RWPE2 (cell line): ENCODE results near the gene ITGAX.

Experiments used
- ATAC-seq: fragments of 200-7000 bp; cut with Tn5 transposase; 3 replicates; pipeline ENCODE4 v1.9.1; 2021; ENCODE audit warnings: low read depth
- DNase-seq: peaks from one replicate; pipeline ENCODE4 v3.0.0-alpha.2; 2020; ENCODE audit warnings: low spot score
- H3K27ac ChIP-seq: fragments of 450-650 bp; 2 replicates; pipeline ENCODE4 v1.5.1; 2017; ENCODE audit warnings: mild to moderate bottlenecking; ENCODE audit not compliant: poor library complexity, severe bottlenecking
- H3K27me3 ChIP-seq: fragments of 250-450 bp; sonication (Bioruptor Pico); 2 replicates; pipeline ENCODE4 v1.5.1; 2021; ENCODE audit warnings: mild to moderate bottlenecking, moderate library complexity; ENCODE audit not compliant: insufficient read depth, poor library complexity, severe bottlenecking
- H3K36me3 ChIP-seq: fragments of 250-450 bp; sonication (Bioruptor Pico); 2 replicates; pipeline ENCODE4 v1.5.1; 2020; ENCODE audit warnings: low read depth, mild to moderate bottlenecking, moderate library complexity
- H3K4me1 ChIP-seq: fragments of 250-450 bp; sonication (Bioruptor Pico); 2 replicates; pipeline ENCODE4 v1.5.1; 2021; ENCODE audit warnings: mild to moderate bottlenecking, moderate library complexity; ENCODE audit not compliant: insufficient read depth, poor library complexity, severe bottlenecking
- H3K4me3 ChIP-seq: fragments of 250-450 bp; sonication (Bioruptor Pico); 2 replicates; pipeline ENCODE4 v1.5.1; 2021; ENCODE audit warnings: mild to moderate bottlenecking, moderate library complexity; ENCODE audit not compliant: severe bottlenecking
- H3K9me3 ChIP-seq: fragments of 250-450 bp; sonication (Bioruptor Pico); 2 replicates; pipeline ENCODE4 v1.5.1; 2021; ENCODE audit warnings: mild to moderate bottlenecking, moderate library complexity; ENCODE audit not compliant: severe bottlenecking
- TF ChIP-seq, protein P1 (sequence below): fragments of 450-650 bp; IDR thresholded peaks from one replicate; pipeline ENCODE4 v1.5.1; 2017; ENCODE audit warnings: mild to moderate bottlenecking, moderate library complexity; ENCODE audit not compliant: poor library complexity, severe bottlenecking

Gene ITGAX

DNA sequence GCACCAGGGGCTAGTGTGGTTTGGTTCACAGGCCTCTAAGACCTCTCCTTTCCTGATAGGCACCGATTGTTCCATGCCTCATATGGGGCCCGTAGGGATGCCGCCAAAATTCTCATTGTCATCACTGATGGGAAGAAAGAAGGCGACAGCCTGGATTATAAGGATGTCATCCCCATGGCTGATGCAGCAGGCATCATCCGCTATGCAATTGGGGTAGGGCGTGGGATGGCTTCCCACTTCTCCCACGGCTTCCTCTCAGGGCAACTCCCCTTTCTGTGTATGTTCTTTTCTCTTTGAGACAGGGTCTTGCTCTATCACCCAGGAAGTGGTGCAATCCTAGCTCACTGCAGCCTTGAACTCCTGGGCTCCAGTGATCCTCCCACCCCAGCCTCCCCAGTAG, 5.3 kb downstream of the ITGAX start:
- Histone ChIP-seq H3K27ac (no peak overlapping the region), H3K27me3 (no peaks in the 10 kb centered on the region), H3K4me1 (no peaks in the 10 kb centered on the region), H3K9me3 (no peaks in the 10 kb centered on the region), H3K4me3 (no peak overlapping the region), H3K36me3 (no peaks in the 10 kb centered on the region)
- peak; percentile 6 for DNase-seq
- TF ChIP-seq, protein P1, sequence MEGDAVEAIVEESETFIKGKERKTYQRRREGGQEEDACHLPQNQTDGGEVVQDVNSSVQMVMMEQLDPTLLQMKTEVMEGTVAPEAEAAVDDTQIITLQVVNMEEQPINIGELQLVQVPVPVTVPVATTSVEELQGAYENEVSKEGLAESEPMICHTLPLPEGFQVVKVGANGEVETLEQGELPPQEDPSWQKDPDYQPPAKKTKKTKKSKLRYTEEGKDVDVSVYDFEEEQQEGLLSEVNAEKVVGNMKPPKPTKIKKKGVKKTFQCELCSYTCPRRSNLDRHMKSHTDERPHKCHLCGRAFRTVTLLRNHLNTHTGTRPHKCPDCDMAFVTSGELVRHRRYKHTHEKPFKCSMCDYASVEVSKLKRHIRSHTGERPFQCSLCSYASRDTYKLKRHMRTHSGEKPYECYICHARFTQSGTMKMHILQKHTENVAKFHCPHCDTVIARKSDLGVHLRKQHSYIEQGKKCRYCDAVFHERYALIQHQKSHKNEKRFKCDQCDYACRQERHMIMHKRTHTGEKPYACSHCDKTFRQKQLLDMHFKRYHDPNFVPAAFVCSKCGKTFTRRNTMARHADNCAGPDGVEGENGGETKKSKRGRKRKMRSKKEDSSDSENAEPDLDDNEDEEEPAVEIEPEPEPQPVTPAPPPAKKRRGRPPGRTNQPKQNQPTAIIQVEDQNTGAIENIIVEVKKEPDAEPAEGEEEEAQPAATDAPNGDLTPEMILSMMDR = no peak
- ATAC-seq = no peak

DNA sequence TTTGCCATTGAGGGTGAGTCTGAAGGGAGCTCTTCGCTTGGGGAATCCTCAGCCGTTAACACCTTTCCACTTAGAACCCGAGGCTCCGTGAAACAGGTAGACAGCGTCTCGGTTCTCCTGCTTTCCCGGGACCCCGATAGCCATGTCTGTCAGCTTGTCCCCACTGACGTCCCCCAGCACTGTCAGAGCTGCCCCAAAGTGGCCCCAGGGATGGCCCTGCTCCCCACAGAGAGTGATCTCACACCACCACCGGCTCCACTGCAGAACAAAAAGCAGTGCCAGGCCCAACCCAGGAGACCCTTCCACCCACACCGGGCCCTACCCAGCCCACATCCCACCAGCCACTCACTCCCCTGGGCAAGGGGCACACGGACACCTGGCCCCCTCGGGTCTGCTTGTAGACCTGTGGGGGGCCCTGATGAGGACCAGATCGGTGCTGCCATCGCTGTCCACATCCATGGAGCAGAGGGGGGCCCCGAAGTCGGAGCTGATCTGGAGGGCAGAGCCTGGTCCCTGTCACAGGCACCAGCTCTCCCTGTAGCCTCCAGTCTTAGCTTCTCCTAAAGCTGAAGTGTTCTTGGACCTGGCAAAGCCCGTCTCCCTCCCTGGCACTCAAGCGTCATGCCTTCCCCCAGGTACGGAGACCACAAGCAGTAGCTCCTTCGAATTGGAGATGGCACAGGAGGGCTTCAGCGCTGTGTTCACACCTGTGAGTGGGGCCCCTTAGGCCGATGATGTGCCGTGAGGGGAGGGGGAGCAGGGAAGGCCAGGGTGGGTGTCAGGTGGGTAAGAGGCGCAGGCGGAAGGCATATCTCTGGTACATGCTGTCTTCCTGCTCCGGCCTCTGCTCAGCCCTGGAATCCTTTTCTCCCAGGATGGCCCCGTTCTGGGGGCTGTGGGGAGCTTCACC, 6.5 kb downstream of the ITGAX start:
- Histone ChIP-seq H3K4me1 (no peaks in the 10 kb centered on the region), H3K27me3 (no peaks in the 10 kb centered on the region), H3K9me3 (no peaks in the 10 kb centered on the region), H3K4me3 (no peak overlapping the region), H3K27ac (no peak overlapping the region), H3K36me3 (no peaks in the 10 kb centered on the region)
- DNase-seq (peak; percentile 51), ATAC-seq (no peak; the same call in 2 of the 3 replicates)
- TF ChIP-seq, protein P1 = no peak

DNA sequence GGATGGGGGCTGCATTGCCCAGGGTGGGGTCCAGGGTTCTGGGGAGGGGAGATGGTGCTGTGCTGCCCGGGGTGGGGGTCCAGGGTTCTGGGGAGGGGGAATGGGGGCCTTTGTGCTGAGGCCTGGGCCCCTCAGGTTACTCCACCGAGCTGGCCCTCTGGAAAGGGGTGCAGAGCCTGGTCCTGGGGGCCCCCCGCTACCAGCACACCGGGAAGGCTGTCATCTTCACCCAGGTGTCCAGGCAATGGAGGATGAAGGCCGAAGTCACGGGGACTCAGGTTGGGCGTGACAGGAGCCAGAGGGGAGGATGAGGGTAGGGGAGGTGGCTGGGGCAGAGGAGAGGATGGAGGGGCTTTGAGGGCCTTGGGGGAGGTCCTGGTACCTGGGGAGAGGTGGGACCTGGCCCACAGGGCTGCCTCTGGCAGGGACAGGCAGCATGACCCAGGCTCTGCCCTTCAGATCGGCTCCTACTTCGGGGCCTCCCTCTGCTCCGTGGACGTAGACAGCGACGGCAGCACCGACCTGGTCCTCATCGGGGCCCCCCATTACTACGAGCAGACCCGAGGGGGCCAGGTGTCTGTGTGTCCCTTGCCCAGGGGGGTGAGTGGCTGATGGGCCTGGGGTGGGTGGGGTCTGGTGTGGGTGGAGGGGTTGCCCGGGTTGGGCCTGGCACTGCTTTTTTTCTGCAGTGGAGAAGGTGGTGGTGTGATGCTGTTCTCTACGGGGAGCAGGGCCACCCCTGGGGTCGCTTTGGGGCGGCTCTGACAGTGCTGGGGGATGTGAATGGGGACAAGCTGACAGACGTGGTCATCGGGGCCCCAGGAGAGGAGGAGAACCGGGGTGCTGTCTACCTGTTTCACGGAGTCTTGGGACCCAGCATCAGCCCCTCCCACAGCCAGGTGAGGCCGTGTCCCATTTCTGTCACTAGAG, 7.8 kb downstream of the ITGAX start:
- no peaks in the 10 kb centered on the region for H3K27me3 ChIP-seq
- no peak overlapping the region for H3K27ac ChIP-seq
- no peak overlapping the region for H3K4me3 ChIP-seq
- H3K4me1 ChIP-seq = no peaks in the 10 kb centered on the region
- H3K9me3 ChIP-seq = no peaks in the 10 kb centered on the region
- ATAC-seq (no peak), DNase-seq (peak; percentile 41)
- TF ChIP-seq, protein P1 = no peak
- no peaks in the 10 kb centered on the region for H3K36me3 ChIP-seq

DNA sequence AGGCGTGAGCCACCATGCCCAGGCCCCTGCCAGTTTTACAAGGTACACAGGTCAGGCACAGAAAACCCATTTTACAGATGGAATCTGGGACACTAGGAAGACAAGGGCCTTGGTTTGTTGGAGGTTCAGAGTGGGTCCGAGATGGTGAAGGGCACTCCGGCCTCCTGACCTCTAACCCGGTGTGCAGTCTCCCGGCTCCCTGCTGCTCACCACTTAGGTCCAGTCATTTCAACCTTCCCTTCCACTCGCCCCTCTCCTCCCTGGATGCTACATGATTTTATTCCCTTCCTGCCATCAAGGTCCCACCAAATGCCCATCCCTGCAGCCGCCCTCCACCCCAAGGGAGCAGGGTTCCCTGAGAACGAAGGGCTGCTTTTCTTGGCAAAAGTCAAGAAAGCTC, 8.7 kb downstream of the ITGAX start:
- TF ChIP-seq, protein P1 = no peak

More for the DNA sequence above, 8.7 kb downstream of the ITGAX start:
- Histone ChIP-seq H3K27me3 (no peaks in the 10 kb centered on the region), H3K9me3 (no peaks in the 10 kb centered on the region), H3K4me1 (no peaks in the 10 kb centered on the region), H3K4me3 (no peak overlapping the region), H3K27ac (no peak overlapping the region), H3K36me3 (no peaks in the 10 kb centered on the region)
- ATAC-seq = no peak
- peak; percentile 22 for DNase-seq
